Measurements from ENCODE around the gene KRTAP1-5. TPM values are rescaled to one million over a fixed set of nuclear protein-coding genes. Genes with fewer than 3 reads are reported as not detected.

The KRTAP1-5 gene
- total RNA-seq, 2 donors from 2014 or later = not detected

DNA sequence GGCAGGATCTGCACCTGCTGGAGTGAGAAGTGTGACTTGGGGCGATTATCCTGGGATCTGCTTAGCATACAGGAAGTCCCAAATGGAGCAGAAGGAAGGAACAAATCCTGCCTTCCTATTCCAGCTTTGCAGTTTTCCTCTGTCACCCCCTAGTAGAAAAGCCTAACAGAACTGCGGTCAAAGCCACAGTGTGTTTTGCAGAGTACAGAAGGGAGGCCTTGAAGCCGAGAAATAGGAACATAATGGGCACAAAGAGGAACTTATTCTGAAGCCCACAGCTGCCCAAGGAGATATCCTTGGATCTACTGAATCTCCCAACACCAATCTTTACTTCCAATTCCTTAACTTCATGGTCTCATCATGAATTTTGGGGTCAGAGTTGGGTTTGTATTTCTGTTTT is 8.5 kb downstream of the KRTAP1-5 start:
- intact Hi-C loops (cut with DNase I) = no loop called here
- TF ChIP-seq CTCF (IDR thresholded peaks at IDR 0.05) = no peak

GRCh38 chr17:41016578-41017215 is 10.3 kb downstream of the KRTAP1-5 start:
- no peak overlapping the region for H3K9ac ChIP-seq (ENCODE audit: low read depth in 2 of 2, low read length in 2 of 2)
- no peaks in the 10 kb centered on the region for H3K9me3 ChIP-seq
- no peaks in the 10 kb centered on the region for H3K4me1 ChIP-seq
- no peaks in the 10 kb centered on the region for H3K27me3 ChIP-seq
- TF ChIP-seq CTCF (IDR thresholded peaks at IDR 0.05) = no peak
- H3K36me3 ChIP-seq = no peaks in the 10 kb centered on the region
- DNase-seq = no peak
- H3K27ac ChIP-seq = no peak overlapping the region
- no peak overlapping the region for H3K4me3 ChIP-seq
- intact Hi-C loops (cut with DNase I) = no loop called here

More for the DNA sequence above, 8.5 kb downstream of the KRTAP1-5 start:
- no peak overlapping the region for H3K9ac ChIP-seq (ENCODE audit: low read depth in 2 of 2, low read length in 2 of 2)
- H3K27me3 ChIP-seq = no peaks in the 10 kb centered on the region
- no peak overlapping the region for H3K4me3 ChIP-seq
- H3K27ac ChIP-seq = no peak overlapping the region
- H3K9me3 ChIP-seq = no peaks in the 10 kb centered on the region
- DNase-seq = no peak
- no peaks in the 10 kb centered on the region for H3K36me3 ChIP-seq
- H3K4me1 ChIP-seq = no peaks in the 10 kb centered on the region

DNA sequence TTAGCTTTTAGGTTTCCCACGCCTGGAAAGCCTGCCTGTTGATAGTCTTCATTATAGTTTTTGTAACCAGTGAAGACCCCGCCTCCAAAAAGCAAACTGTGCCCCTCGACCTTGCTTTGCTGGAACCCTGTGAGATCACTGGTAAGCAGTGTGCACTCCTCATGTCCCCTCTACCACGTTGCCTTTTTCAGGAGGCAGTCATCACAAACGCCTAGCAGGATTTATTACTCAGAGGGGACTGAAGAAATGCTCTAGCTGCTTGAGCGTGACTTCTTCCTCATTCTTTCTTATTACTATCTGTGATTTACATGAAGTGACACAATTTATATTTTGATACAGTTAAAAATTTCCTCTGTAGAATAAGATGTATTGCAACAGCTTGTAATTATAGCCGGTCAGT is 11.6 kb downstream of the KRTAP1-5 start:
- intact Hi-C loops (cut with DNase I) = no loop called here
- H3K36me3 ChIP-seq = no peaks in the 10 kb centered on the region
- H3K27ac ChIP-seq = no peak overlapping the region
- H3K9ac ChIP-seq (ENCODE audit: low read depth in 2 of 2, low read length in 2 of 2) = no peak overlapping the region
- H3K27me3 ChIP-seq = no peaks in the 10 kb centered on the region
- no peaks in the 10 kb centered on the region for H3K4me1 ChIP-seq
- no peaks in the 10 kb centered on the region for H3K9me3 ChIP-seq
- DNase-seq = no peak
- H3K4me3 ChIP-seq = no peak overlapping the region
- no peak for TF ChIP-seq CTCF (IDR thresholded peaks at IDR 0.05)

DNA sequence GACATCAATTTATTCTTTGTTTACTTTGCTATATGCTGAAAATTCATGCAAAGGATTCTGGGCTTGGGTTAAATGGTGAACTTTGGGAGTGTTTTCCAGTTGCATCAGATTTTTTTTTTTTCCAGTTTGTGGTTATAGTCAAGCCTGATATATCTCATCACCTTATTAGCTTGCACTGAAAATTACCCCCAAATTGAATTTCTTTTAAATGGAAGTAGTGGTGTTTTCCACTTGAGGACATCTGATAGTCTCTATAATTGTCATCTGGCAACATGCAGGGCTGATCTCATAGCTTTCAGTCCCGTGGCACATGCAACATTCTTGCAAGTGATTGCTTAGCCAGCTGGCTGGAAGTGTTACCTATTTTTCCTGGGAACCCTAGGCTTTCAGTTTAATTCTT is 13.4 kb downstream of the KRTAP1-5 start:
- no peaks in the 10 kb centered on the region for H3K9me3 ChIP-seq
- no peaks in the 10 kb centered on the region for H3K4me1 ChIP-seq
- H3K36me3 ChIP-seq = no peaks in the 10 kb centered on the region
- no peak overlapping the region for H3K4me3 ChIP-seq
- H3K27me3 ChIP-seq = no peaks in the 10 kb centered on the region
- intact Hi-C loops (cut with DNase I) = no loop called here
- H3K9ac ChIP-seq (ENCODE audit: low read depth in 2 of 2, low read length in 2 of 2) = no peak overlapping the region
- DNase-seq = no peak
- TF ChIP-seq CTCF (IDR thresholded peaks at IDR 0.05) = no peak
- no peak overlapping the region for H3K27ac ChIP-seq

- H3K27me3 ChIP-seq = no peaks in the 10 kb centered on the region
- no peak overlapping the region for H3K4me3 ChIP-seq
- no peak for TF ChIP-seq CTCF (IDR thresholded peaks at IDR 0.05)
- no peak overlapping the region for H3K27ac ChIP-seq
- H3K9me3 ChIP-seq = no peaks in the 10 kb centered on the region
- no peaks in the 10 kb centered on the region for H3K36me3 ChIP-seq
- intact Hi-C loops (cut with DNase I) = no loop called here
- no peak for DNase-seq
- no peaks in the 10 kb centered on the region for H3K4me1 ChIP-seq
- H3K9ac ChIP-seq (ENCODE audit: low read depth in 2 of 2, low read length in 2 of 2) = no peak overlapping the region
Measured at GRCh38 chr17:41013181-41013580, 13.8 kb downstream of the KRTAP1-5 start.

Data from colonic mucosa (tissue), 4 donors.